CD4-positive, alpha-beta T cell treated with Interleukin-17A for 1 hour (primary cell): ENCODE data around the gene AKR1C2.
"Not testable (repeated sequence)": the region's sequence is repeated elsewhere in the genome, so short reads cannot be mapped to it uniquely, and the experiment has no call there.

Experiments used
- DNase-seq: peaks from one replicate; pipeline ENCODE4 v3.0.0-alpha.2; 2020

Gene AKR1C2

DNA sequence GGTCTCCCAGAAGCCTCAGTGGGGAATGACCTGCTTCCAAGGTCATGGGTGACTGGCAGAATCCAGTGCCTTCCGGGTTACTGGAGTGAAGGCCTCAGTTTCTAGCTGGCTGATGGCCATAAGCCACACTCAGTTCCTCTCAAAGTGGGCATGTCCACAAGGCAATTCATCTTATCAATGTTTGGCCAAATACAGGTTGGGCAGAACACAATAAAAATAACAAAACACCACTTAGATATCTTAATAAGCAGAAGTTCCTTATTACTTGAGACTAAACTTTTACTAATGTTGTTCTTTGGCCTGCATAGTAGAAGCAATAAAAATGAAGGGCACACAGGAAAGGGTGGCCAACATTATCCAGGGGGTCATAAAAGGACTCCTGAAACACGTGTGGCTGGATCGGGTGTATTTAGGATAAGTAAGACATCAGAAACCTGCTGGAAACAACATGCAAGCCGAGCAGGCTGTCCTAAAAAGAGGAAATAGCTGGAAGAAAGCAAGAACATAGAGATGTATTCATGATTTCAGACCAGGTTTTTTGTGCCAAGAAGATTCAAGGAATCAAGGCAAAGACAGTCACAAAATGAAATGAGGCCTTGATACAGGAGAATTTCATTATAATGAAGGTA, 19.6 kb upstream of the AKR1C2 start:
- DNase-seq = no peak

DNA sequence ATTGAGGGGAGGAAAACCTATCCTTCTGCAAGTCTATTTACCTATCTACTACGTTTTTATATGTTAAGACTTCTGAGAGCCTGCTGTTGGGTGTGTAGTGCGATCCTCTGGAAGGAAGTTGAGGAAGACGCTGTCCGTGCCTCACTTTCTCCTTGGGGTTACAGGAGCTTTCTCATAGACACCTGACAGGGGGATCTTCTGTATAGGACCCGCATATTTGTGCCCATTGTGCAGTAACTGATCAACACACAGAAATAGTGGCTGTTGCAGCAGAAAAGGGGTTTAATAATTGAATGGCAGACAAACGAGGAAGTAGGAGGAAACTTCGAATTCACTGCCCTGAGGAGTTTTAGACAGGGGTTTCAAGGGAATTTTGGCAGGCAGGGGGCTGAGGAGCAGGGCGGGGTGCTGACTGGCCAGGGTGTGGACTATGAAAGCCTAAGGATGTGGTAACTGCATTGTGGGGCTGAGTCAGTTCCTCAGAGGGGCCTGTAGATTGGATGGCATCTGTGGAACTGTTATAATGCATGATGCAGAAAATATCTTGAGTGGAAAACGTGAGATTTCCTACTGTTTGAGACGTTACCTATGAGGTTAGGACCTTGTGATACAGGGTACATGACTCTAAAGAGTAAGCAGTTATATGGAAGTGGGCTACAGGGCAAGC, 18.1 kb upstream of the AKR1C2 start:
- DNase-seq = not testable (repeated sequence)

DNA sequence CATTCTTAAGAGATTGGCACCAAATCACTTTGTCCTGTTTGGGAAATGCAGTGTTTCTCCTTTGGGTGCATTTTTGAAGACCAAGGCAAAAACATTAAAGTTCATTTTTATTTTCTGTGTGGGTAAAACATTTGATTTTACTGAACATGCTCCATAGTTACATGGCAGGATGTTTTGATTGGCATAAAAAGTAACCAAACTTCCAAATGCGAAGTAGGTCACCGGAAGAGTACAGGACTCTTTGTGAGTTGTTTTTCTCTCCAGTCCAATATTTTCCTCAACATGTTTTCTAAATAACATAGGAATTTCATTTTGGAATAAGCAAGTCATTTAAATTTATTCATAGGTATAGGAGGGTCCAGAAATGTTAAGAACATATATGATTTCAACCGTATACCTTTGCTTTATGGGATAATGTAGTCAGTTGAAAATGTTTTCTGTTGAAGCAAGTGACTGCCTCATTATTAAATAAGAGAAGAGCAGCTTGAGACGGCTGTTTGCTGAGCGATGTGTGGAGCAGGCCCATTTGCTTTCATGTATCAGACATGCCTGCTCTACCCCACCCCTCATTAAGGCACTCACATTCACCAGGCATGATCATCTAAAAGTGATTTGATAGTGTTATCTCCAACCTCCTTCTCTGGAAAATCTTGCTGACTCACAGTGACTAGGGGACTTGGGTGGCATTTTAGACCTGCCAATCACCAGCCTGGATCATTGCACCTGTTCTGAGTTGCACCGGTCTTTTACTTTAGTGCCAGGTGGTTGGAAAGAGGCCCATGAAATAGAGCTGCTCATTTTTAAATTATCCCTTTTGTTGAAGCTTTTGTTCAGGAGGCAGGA, 16.3 kb upstream of the AKR1C2 start:
- DNase-seq = not testable (repeated sequence)

DNA sequence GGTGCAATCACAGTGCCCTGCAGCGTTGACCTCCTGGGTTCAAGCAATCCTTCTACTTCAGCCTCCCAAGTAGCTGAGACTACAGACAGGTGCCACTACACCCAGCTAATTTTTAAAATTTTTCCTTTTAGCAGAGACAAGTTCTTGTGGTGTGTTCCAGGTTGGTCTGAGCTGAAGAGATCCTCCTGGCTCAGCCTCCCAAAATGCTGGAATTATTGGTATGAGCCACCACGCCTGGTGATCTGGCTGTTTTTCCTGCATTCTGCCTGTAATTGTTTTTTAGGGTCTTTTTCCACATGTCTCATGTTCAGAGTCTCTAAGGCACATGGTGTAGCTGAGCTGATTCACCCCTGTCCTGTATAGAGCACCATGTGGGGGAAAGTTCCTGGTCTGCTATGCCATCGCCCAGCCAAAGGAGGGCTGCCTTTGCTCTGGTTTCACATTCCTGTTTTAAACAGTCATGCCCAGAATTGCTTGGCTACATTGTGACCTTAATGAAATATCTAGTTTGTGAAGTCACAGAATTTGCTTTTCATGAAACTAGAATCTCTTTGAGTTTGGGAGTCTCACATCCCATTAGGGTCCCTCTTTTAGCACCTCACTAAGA, 15.1 kb upstream of the AKR1C2 start:
- DNase-seq = not testable (repeated sequence)

DNA sequence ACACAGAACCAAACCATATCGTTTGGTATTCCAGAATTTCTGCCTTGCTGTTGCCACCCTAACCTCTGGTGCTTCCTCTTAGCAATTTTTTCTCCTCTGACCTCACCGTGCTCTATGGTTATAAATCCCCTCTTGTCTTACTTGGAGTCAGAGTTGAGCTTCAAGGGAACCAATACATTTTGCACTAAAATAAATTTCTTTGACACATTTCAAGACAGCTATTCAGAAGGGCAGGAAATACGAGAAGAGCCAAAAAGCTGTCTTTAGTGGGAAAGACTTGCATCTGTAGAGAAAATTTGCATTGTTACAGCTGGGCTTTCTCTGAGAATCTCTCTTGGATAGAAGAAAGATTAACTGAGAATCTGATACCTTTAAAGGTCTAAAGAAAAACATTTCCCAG, 14.5 kb upstream of the AKR1C2 start:
- DNase-seq = no peak

DNA sequence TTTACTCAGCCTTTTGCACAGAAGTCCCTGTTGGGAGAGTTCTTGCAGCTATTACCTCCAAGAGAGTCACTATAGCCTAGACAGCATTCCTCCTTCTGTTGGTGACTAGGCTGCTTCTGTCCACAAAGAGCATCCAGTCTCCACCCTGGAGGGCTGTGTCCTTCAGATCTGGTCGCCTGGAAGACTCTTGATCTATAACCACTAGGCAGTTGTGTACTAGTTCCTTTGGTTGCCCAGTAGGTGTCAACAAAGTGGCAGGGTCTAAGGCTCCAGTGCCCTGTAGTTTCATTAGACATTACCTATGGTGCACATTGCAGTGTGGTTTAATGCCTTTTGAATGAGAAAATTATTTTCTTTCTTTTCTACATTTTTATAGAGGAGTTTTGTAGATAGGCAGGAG, 11.3 kb upstream of the AKR1C2 start:
- DNase-seq = no peak

DNA sequence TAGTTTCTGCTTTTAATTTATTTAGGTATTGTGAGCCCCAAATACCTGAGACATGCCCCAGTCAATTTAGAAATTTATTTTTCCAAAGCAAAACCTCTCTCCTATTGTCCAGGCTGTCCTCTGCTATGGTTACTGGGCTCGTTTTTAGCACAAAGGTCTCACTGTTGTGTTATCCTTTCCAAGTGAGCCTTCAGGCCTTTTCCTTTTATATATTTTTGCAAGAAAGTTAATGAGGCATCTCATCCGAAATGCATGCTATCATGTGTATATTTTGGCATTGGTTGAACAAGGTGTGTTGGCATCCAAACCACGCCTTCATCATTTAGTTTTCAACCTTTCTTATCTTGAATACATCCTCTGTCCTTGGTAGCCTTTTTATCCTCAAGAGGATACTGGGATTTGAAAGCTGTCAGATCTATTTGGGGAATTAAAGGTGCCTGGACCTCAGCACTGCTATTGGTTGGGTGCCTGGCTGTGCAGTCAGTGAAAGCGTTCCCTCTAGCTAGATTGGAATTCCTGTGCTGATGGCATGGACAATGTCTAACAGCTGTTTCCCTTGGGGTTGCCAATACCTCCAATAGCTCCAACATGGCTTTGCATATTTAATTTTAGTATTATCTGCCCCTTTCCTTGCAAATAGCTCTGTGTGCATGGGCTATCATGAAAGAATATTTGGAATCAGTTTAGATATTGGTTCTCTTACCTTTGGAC, 10.7 kb upstream of the AKR1C2 start:
- DNase-seq = not testable (repeated sequence)

DNA sequence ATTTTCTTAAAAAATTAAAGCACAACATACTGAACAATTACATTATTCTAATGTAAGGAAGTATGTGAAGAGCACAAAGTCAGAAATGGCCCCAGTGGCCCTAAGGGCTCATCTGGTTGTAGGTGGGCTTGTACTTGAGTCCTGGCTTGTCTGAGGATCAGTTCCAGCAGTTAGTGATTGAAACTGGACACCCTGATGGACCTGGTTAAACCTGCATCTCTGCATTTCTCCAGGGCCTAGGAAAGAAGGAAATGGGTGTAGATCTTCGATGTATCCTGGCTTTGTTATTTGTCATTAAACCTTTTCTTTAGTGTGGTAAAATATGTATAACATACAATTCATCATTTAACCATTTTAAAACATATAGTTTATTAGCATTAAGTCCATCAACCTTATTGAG, 9.7 kb upstream of the AKR1C2 start:
- DNase-seq = no peak

DNA sequence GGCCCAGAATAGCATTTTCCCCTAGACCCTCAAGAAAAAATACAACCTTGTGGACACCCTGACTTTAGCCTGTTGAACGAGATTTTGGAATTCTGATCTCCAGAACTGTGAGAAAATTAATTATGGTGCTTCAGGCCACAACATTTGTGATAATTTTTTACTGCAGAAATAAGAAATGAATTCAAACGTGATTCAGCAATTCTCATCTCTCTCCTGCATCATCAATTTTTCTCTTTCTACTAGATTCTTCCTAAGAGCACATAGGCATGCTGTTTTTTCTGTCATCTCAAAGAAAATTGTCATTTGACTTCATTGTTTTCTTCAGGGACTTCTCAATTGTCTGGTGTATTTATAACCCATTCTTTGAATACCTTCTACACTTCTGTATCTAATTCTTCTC, 8.9 kb upstream of the AKR1C2 start:
- DNase-seq = no peak

DNA sequence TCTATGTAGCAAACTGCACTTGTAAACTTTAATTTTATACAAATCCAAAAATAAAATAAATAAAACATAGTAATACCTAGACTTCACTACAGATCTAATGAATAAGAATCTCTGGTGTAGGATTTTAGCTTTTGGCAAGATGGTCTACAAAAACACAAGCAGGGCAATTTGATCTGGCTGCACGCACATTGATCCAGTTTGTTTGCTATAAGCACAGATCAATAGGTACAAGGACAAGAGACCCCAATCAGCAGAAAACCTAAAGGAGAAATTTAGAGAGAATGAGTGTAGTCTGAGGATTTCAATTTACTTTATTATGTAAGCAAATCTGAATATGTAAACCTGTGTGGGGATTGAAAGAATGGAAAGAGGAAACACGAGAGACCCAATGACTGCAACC, 7.7 kb upstream of the AKR1C2 start:
- DNase-seq = not testable (repeated sequence)

DNA sequence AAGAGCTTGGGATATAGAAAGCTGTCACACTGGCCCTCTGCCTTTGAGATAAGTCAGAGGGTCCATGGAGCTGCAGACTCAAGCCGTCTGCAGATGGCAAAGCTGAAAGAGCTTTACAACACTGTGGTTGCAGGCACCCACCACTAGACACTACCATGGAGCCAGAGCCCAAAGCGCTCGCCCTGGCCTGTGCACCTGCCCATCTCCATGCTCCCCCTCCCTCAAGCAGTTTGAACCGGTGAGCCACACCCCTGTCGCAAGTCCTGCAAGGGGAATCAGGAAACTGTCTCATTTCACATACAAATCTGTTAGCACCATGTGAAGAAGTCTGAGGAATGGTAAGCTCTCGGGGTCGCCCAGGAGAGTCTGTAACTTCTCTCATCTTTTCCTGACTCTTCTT, 6.4 kb upstream of the AKR1C2 start:
- not testable (repeated sequence) for DNase-seq

DNA sequence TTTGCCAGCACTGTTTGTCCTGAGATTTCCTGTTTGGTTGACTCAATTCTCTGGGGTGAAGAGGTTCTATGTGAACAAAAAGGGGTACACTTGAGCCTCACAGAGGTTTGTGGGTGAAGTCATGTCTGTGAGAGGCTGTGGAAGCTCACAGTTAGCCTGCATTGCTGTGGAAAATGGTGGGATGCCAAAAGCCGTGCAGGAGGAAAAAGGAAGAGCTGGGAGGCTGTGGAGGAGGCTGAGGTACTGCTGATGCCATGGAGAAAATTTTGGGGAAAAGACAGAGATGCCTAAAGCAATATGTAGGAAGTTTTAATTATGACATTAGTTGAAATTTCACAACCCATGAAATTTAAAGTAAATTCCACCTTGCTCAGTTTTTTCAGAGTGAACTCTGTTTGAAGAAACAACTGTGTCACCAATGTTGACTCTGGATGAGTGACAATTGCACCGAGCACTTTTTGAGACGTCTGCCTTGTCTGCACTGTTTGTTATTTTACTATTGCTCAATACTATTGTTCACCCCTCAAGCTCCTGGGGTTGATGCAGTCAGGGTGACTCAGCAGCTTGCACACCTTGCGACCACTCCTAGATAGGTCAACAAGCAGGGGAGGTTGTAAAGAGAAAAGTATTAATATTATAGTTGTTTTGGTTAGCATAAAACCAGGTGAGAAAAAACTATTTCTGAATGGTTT, 5.3 kb upstream of the AKR1C2 start:
- not testable (repeated sequence) for DNase-seq

DNA sequence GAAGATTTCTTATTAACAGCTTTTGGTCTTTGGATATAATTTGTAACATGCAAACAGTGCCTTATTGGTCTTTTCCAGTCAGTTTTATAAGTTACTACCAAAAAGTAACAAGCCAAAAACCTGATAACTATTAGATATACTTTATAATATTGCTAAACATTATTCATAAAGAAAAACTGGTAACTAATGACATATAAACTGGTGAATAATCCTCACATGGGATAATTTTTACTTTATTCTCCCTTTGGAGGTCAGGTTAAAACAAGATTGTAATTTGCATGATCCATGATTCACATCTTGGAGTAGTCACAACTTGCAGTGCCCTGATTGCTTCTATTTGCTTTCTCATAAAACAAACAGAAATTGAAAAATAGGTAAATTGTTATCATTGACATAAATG, 844 bp upstream of the AKR1C2 start:
- DNase-seq = not testable (repeated sequence)

DNA sequence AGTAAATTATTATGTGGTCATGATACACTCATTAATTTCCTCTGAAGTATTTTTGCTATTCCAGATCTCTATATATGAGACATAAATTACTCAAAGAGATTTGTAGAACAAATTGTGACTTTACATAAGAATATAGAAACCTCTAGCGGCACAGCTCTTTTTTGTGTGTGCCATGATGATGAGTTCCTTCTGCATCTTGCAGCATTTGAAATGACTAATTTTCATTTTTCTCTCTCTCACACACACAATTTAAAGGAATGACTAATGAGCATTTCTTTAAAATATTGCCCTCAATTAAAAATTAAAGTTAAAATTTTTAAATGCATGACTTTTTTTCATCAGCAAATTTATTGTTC, 351 bp upstream of the AKR1C2 start:
- DNase-seq = not testable (repeated sequence)

DNA sequence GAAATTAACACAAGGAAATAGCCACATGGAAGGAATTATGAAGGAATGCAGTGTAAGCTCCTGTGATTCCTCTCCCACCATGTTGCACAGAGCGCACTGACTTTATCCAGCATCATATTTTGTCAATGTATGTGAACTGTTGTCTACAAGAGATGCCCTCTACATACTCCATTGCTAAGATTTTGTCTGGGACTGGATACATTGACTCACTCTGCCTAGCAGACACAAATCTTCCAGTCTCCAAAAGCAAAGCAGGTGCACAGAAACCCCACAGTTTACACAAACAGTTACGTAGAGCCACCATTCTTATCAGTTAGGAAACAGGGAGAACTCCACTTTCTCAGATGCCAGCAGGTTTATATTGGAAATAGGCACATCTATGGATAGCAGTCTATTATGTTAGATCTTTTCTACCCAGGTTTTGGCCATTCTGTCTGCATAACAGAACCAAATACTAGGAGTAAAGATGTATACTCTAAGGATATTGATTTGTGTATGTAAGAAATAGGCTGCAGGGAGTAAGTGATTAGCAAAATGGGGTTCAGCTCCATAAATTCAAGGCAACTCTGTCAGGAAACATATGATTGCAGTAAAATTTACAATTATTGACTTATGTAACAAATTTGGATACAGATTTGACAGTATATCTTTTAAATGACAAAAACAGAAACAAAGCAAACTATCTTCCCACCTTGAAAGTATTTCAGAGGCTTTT, 1.5 kb downstream of the AKR1C2 start:
- DNase-seq = no peak

DNA sequence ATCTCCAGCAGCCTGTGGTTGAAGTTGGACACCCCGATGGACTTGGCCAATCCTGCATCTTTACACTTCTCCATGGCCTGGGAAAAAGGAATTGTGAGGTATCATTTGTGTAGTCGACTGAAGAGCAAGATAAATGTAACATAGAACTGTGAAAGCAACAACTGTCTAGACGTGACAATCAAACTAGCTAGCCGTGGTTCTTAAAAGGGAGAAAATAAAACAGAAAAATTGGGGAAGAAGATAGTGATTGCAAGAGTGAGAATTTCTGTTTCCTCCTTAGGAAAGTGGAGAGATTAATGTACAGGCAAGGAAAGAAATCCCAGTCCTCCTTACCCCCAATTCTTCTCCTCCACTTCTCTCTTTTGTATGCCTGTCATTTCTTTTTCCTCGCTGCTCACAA, 5.0 kb downstream of the AKR1C2 start:
- DNase-seq = no peak

DNA sequence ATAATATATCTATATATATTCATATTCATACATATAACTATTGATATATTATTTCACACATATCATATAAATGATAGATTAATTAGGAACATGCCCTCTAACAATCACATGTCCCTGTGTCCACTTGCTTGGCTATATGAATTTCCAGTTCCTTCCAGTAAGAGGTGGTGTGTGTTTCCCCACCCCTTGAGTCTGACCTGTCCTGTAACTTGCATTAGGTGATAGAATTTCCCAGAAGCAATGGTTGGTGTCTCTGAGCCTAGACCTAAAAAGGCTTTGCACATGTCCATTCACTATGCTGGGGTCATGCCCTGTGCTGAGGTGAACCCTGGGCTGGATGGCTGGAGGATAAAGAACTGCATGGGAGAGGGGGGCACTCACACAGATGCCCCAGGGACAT, 9.4 kb downstream of the AKR1C2 start:
- not testable (repeated sequence) for DNase-seq

DNA sequence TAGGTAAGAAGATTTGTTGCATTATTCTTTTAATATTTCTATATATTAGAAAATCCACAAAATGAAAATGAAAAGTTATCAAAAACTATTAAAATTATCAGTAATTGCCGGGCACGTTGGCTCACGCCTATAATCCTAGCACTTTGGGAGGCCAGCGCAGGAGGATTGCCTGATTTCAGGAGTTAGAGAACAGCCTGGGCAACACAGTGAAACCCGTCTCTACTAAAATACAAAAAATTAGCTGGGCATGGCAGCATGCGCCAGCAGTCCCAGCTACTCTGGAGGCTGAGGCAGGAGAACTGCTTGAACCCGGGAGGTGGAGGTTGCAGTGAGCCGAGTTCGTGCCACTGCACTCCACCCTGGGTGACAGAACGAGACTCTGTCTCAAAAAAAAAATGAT, 11.1 kb downstream of the AKR1C2 start:
- not testable (repeated sequence) for DNase-seq

DNA sequence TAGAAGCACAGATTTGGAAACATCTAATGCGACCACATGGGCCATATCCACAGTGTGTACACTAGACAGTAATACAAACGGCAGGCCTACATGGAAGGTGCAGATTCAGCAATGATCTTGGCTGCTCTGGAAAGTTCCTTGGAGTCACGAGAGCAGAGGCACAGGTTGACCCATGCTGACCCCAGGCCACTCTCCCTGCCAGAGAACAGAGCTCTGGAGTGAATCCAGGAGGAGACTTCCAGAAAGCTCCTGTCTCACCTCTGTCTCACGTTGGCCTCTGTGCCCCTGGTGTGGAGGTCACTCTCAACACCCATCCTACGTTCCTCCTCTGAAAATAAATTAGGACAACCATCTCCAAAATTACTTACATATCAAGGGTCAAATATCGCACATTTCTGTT, 12.2 kb downstream of the AKR1C2 start:
- DNase-seq = not testable (repeated sequence)

DNA sequence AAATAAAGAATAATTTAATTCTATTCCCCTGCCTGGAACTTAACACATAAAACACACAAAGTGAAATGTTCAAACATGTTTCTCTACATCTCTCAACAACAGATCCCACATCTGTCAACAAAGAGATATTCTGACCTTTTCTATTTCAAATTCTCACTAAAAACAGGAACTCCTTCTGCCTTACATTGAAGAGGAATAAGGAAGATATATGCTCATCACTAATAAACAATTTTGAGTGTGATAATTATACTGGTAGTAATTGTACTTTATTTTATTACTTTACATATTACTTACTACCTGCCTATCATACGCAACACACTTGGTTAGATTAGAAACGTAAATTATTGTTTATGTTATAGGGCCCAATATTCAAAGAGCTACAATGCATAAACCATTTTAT, 13.4 kb downstream of the AKR1C2 start:
- no peak for DNase-seq

DNA sequence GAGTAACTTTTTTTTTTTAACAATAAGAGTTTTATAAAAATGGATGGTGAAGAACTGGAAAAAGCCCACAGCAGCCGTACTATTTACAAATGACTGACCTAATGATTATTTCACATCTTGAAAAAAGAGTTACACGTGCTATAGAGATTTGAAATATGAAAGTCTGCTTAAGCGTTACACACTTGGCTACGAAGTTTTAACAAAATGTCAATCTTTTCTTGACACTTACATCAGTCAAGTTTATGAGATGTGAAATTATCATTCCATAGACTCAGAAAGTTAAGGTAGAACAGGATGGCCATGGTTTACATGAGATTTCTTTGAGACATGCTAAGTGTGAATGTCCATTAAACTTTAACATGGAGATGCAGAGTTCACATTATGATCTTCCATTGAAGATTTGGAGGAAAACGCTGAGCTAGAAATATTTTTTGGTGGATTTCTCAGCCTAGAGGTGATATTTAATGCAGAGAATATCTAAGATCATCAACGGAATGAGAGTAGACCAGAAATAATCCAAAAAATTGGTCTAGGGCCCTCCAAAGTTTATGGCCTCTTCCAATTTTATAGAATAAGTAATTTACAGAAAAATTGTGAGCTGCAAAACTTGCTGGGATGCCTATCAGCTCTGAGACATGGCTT, 15.5 kb downstream of the AKR1C2 start:
- DNase-seq = not testable (repeated sequence)
